ENCODE results near the gene PKLR.

GRCh38 chr1:155260276-155260675, 41.0 kb downstream of the PKLR start:
- TF ChIP-seq CTCF (IDR thresholded peaks at IDR 0.05) (no peak), EP300 (IDR thresholded peaks at IDR 0.05) (no peak), POLR2A (IDR thresholded peaks at IDR 0.05) (no peak)
